Renal cortical epithelial cell (primary cell): ENCODE data around the gene TEDC2. TPM values are rescaled to one million over a fixed set of nuclear protein-coding genes. Genes with fewer than 3 reads are reported as not detected.

ENCODE experiments used
- DNase-seq: peaks from one replicate; pipeline ENCODE4 v3.0.0-alpha.2; 2011; ENCODE audit warnings: low read depth
- total RNA-seq: library from RNA; depleted of rRNA; stranded (reverse); fragments of >200 nt; gene quantifications from 2 replicates; pipeline ENCODE4 v1.2.3, GENCODE V29; 2014

Gene TEDC2
- total RNA-seq, 1 donor from 2014 or later = 2.3 TPM

- DNase-seq = no peak
These were observed 7.0 kb downstream of the TEDC2 start for GRCh38 chr16:2466667-2467527.

GRCh38 chr16:2467528-2468232, 7.8 kb downstream of the TEDC2 start:
- DNase-seq = no peak

GRCh38 chr16:2468233-2468724, 8.4 kb downstream of the TEDC2 start:
- no peak for DNase-seq

DNA sequence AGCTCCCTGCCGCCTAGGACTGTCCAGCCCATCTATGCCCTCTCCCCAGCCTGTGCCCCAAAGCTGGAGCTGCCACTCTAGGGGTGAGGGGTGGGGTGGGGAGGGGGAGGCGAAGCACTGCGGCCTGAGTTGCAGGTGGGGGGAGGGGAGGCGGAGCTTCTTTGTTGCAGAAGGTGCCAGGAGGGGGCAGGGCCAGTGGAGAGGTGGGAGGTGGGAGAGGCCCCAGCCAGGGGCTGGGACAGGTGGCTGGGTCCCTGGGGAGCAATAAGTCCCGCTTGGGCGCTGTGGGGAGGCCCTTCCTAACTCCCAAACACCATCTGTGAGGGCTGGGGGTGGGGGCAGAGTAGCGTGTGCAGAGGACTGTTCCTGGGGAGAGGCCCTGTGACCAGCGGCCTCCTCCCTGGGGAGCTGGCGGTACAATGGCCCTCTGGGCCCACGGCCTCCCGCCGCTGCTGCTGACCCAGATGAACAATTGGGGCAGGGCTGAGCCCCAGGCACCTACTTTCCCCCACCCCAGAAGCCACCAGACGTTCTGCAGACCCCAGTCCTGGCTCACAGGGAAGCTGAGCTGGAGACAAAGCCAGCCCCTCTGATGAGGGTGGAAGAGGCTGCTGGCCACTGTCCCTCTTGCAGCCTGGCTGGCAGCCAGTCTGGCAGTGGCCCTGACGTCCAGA, 9.0 kb downstream of the TEDC2 start:
- no peak for DNase-seq

GRCh38 chr16:2469399-2470233, 9.7 kb downstream of the TEDC2 start:
- DNase-seq = no peak

DNA sequence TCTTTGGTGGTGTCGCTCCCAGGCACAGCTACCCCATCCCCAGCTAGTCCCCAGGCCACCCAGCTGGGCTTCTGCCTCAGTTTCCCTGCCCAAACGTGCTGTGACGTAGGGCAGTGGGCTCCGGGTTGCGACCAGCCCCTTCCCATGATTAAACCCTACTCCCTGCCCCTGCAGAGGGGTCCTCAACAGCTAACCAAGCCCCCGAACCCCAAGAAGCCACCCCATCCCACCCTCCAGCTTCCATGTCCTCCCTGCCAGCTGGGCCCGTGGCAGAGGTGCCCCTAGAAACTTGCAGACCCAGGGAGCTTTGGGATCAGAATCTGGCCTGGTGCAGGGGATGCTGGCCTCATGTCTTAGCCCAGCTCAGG, 10.3 kb downstream of the TEDC2 start:
- no peak for DNase-seq

DNA sequence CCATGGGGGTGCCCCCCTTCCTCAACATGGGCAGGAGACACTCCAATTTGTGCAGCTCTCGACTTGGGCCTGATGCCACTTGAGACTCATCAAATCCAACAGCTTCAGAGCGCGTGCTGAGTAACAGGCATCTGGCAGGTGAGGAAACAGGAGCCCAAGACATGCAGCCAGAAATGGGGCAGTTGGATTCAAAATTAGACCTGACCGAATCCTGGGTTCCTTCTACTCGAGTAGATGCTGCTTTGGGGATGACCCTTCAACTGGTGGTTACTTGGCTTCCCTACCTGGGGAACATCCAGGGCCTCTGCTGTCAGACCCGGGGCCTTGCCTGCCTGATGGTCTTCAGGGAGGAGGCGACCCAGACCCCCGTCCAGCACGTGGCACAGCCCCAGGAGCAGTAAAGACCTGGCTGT, 10.7 kb downstream of the TEDC2 start:
- DNase-seq = no peak

DNA sequence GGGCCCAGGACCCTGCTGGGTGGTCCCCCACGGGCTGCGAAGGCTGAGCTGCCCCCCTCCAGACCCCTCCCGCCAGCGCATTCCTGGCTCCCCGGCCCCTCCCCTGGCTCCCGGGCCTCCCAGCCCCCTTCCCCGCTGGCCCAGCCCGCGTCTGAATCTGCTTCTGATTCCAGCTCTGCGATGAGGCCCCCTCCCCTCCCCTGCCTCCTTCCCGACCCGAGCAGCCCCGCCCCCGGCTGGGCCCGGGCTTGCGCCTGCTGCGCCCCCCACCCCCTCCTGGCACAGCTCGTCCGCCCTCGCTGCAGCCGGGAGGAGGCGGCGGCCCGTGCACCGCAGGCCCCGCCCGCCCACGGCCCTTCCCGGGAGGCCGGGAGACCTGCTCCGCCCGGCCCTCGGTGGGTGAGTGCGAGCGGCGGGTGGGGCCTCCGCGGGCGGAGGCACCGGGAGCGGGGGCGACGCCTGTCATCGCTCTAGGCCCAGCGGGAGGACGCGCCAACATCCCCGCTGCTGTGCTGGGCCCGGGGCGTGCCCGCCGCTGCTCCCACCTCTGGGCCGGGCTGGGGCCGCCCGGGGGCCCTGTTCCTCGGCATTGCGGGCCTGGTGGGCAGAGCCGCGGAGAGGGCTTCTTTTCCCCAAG, 11.2 kb downstream of the TEDC2 start, which contains the start of gene NTN3:
NTN3 (plus strand) TSS at position 282 of the 637 bp plus-strand sequence. CDS start 405 bp downstream, outside the sequence.
- DNase-seq = no peak

DNA sequence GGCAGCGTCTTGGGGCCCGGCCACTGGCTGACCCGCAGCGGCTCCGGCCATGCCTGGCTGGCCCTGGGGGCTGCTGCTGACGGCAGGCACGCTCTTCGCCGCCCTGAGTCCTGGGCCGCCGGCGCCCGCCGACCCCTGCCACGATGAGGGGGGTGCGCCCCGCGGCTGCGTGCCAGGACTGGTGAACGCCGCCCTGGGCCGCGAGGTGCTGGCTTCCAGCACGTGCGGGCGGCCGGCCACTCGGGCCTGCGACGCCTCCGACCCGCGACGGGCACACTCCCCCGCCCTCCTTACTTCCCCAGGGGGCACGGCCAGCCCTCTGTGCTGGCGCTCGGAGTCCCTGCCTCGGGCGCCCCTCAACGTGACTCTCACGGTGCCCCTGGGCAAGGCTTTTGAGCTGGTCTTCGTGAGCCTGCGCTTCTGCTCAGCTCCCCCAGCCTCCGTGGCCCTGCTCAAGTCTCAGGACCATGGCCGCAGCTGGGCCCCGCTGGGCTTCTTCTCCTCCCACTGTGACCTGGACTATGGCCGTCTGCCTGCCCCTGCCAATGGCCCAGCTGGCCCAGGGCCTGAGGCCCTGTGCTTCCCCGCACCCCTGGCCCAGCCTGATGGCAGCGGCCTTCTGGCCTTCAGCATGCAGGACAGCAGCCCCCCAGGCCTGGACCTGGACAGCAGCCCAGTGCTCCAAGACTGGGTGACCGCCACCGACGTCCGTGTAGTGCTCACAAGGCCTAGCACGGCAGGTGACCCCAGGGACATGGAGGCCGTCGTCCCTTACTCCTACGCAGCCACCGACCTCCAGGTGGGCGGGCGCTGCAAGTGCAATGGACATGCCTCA, 12.0 kb downstream of the TEDC2 start:
- DNase-seq = no peak

DNA sequence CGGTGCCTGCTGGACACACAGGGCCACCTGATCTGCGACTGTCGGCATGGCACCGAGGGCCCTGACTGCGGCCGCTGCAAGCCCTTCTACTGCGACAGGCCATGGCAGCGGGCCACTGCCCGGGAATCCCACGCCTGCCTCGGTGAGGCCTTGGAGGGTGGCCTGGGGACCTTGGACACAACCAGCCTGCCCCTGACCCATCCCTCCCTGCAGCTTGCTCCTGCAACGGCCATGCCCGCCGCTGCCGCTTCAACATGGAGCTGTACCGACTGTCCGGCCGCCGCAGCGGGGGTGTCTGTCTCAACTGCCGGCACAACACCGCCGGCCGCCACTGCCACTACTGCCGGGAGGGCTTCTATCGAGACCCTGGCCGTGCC, 12.6 kb downstream of the TEDC2 start:
- no peak for DNase-seq

DNA sequence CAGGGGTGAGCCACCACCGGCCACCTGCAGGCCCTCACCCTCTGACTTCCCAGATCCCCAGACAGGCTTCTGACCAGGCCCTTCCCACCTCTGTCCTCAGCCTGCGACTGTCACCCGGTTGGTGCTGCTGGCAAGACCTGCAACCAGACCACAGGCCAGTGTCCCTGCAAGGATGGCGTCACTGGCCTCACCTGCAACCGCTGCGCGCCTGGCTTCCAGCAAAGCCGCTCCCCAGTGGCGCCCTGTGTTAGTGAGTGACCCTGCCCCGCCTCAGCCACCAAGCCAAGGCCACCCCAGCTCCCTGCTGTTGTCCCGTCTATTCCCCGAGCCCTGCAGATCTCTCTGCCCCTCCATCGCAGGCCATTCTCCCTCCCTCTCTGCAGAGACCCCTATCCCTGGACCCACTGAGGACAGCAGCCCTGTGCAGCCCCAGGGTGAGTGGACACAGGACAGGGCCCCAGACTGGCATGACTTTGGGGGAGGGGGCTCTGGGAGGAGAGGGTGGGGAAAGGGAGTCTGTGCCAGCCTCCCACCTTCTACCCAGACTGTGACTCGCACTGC, 13.1 kb downstream of the TEDC2 start:
- DNase-seq = no peak

GRCh38 chr16:2473446-2473926, 13.6 kb downstream of the TEDC2 start:
- no peak for DNase-seq

- no peak for DNase-seq
These were observed 14.3 kb downstream of the TEDC2 start for GRCh38 chr16:2473999-2474876.

DNA sequence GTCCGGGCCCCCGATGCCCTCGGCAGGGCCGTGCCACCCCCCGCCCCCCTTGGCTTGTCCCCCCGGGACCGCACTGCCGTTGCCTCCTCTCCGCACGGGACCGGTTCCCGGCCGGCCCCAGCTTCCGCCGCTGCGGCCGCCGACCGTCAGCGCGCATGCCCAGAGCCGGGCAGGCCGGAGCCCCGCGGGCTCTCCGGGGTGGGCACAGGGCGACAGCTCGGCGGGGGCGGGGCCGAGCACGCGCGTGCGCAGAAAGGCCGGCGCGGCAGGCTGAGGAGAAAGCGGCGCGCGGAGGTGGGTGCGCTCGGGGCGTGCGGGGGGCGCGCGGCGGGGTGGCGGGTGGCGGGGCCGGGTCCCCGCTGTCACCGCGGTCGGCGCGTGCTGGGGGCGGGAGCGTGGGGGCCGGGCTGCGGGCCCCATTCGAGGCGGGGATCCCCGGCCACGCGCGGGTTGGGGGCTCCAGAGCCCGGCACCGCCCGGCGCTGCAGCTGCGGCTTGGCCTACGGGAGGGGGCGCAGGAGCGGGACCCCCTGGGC, 15.0 kb downstream of the TEDC2 start, which contains the start of gene TBC1D24:
TBC1D24 (plus strand) TSS at position 251 of the 536 bp plus-strand sequence. CDS start 21,022 bp downstream, outside the sequence.
- peak; percentile 39 for DNase-seq

GRCh38 chr16:2475413-2476344, 15.8 kb downstream of the TEDC2 start:
- DNase-seq = no peak

DNA sequence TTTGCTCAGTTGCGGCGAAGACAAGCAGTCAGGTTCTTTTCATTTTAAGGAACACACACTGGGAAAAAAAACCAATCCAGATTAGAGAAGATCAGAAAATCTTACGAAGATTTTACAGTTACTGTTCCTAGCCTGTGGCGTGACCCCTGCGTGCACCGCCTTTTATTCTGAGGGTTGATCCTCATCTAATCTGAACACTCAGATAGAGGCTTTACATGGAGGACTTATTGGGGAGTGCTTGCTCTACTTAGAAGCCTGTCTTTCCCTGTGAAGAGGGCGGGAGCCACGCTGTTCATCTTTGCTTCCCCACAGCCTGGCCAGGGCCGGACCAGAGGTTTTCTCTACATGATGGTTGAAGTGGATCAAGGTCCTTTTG, 16.4 kb downstream of the TEDC2 start:
- no peak for DNase-seq

DNA sequence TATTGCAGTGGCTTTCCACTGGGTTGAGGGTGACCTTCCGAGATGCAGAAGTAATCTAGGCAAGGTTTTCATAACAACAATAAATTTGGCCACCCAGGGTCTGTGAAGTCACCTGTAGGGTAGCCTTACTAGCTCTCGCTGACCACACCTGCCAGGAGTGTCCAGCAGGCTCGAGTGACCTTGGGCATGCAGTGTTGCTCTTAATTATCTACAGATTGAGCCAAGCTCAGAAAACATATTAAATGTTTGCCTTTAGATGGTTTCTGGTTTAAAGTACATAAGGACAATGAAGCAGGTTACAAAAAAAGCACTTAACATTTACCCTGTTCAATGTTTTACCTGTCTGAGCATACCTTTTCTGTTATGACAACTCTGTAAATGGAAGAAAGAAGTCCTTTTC, 16.8 kb downstream of the TEDC2 start:
- DNase-seq = no peak
